Osteoblast (primary cell): ENCODE data around the gene PIK3R6. TPM values are rescaled to one million over a fixed set of nuclear protein-coding genes. Genes with fewer than 3 reads are reported as not detected.

Source experiments
- DNase-seq: peaks from one replicate; pipeline ENCODE4 v3.0.0; 2011; ENCODE audit warnings: low spot score, mixed read lengths; ENCODE audit not compliant: insufficient read length; ENCODE audit errors: missing footprints
- H2AFZ ChIP-seq: 2 replicates; pipeline ENCODE4 v1.6.0; 2011; ENCODE audit warnings: mild to moderate bottlenecking, low read length
- H3K27ac ChIP-seq: 2 replicates; pipeline ENCODE4 v1.5.1; 2011; ENCODE audit warnings: mild to moderate bottlenecking, low read depth, low read length, moderate library complexity
- H3K27me3 ChIP-seq: 2 replicates; pipeline ENCODE4 v1.6.0; 2012; ENCODE audit warnings: mild to moderate bottlenecking, control low read depth, inconsistent platforms, low read length, moderate library complexity; ENCODE audit not compliant: insufficient read depth
- H3K36me3 ChIP-seq: 2 replicates; pipeline ENCODE4 v1.5.1; 2011; ENCODE audit warnings: mild to moderate bottlenecking, low read length, control low read depth, moderate library complexity; ENCODE audit not compliant: insufficient read depth
- H3K4me1 ChIP-seq: 2 replicates; pipeline ENCODE4 v1.5.1; 2011; ENCODE audit warnings: mild to moderate bottlenecking, low read length, control low read depth, moderate library complexity; ENCODE audit not compliant: insufficient read depth
- H3K4me2 ChIP-seq: 2 replicates; pipeline ENCODE4 v1.6.0; 2011; ENCODE audit warnings: mild to moderate bottlenecking, low read length; ENCODE audit not compliant: insufficient read depth
- H3K4me3 ChIP-seq: fragments of 200-600 bp; sonication (generic); 3 replicates; pipeline ENCODE4 v1.5.1; 2012; ENCODE audit warnings: mild to moderate bottlenecking, low read length, inconsistent platforms; ENCODE audit not compliant: insufficient read depth
- H3K79me2 ChIP-seq: 2 replicates; pipeline ENCODE4 v1.6.0; 2012; ENCODE audit warnings: mild to moderate bottlenecking, low read length, control low read depth, inconsistent platforms; ENCODE audit not compliant: insufficient read depth
- H3K9me3 ChIP-seq: 2 replicates; pipeline ENCODE4 v1.5.1; 2011; ENCODE audit warnings: low read depth, low read length, control low read depth
- H4K20me1 ChIP-seq: 2 replicates; pipeline ENCODE4 v1.6.0; 2012; ENCODE audit warnings: mild to moderate bottlenecking, low read length, control low read depth; ENCODE audit not compliant: insufficient read depth
- total RNA-seq: library from RNA; depleted of rRNA; stranded (reverse); fragments of >200 nt; gene quantifications from 2 replicates; pipeline ENCODE4 v1.2.3, GENCODE V29; 2012
- TF ChIP-seq, protein P1 (sequence below): IDR thresholded peaks from 2 replicates; pipeline ENCODE4 v1.5.1; 2011; ENCODE audit warnings: mild to moderate bottlenecking, low read depth, low read length, moderate library complexity; ENCODE audit errors: extremely low read depth

Gene PIK3R6
- total RNA-seq, 1 donor, result not detected

- Histone ChIP-seq H4K20me1 (no peaks in the 10 kb centered on the region), H3K27ac (no peak overlapping the region), H2AFZ (no peak overlapping the region), H3K4me3 (no peak overlapping the region), H3K4me2 (no peak overlapping the region), H3K9me3 (no peaks in the 10 kb centered on the region), H3K36me3 (no peaks in the 10 kb centered on the region), H3K79me2 (no peaks in the 10 kb centered on the region), H3K27me3 (peaks cover 34% of the 10 kb centered on the region), H3K4me1 (no peaks in the 10 kb centered on the region)
- TF ChIP-seq, protein P1, sequence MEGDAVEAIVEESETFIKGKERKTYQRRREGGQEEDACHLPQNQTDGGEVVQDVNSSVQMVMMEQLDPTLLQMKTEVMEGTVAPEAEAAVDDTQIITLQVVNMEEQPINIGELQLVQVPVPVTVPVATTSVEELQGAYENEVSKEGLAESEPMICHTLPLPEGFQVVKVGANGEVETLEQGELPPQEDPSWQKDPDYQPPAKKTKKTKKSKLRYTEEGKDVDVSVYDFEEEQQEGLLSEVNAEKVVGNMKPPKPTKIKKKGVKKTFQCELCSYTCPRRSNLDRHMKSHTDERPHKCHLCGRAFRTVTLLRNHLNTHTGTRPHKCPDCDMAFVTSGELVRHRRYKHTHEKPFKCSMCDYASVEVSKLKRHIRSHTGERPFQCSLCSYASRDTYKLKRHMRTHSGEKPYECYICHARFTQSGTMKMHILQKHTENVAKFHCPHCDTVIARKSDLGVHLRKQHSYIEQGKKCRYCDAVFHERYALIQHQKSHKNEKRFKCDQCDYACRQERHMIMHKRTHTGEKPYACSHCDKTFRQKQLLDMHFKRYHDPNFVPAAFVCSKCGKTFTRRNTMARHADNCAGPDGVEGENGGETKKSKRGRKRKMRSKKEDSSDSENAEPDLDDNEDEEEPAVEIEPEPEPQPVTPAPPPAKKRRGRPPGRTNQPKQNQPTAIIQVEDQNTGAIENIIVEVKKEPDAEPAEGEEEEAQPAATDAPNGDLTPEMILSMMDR, result no peak
- DNase-seq, result no peak
These were observed 33.4 kb upstream of the PIK3R6 start for GRCh38 chr17:8900626-8901585.

- H3K9me3 ChIP-seq, result no peaks in the 10 kb centered on the region
- H3K4me3 ChIP-seq, result no peak overlapping the region
- TF ChIP-seq, protein P1, result no peak
- H4K20me1 ChIP-seq, result no peaks in the 10 kb centered on the region
- no peak overlapping the region for H3K27ac ChIP-seq
- peaks cover 34% of the 10 kb centered on the region for H3K27me3 ChIP-seq
- H3K36me3 ChIP-seq, result no peaks in the 10 kb centered on the region
- H3K4me2 ChIP-seq, result no peak overlapping the region
- no peaks in the 10 kb centered on the region for H3K79me2 ChIP-seq
- no peak for DNase-seq
- no peak overlapping the region for H2AFZ ChIP-seq
- H3K4me1 ChIP-seq, result no peaks in the 10 kb centered on the region
These were observed 32.7 kb upstream of the PIK3R6 start for GRCh38 chr17:8900207-8900606.

DNA sequence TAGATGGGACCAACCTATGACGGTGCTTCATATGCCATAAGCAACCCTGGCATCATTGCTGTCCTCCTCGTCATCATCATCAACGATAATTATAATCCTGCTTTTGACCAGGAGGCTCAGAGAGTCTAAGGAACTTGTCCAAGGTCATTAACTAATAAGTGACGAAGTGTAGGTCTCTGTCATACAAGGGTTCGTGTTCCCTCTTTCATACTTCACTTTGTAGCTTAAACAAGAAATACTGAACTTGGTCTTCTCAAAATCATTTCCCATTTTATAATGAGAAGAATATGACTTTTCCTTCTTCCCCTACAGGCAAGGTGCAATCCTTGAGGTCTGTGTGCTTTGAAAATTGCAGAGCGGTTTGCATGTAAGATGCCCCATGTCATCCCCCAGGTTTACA lies 31.2 kb upstream of the PIK3R6 start:
- Histone ChIP-seq H3K4me1 (peaks cover 4% of the 10 kb centered on the region), H3K4me3 (no peak overlapping the region), H2AFZ (no peak overlapping the region), H3K79me2 (no peaks in the 10 kb centered on the region), H4K20me1 (no peaks in the 10 kb centered on the region), H3K27me3 (peaks cover 23% of the 10 kb centered on the region), H3K4me2 (no peak overlapping the region), H3K27ac (no peak overlapping the region), H3K36me3 (no peaks in the 10 kb centered on the region), H3K9me3 (no peaks in the 10 kb centered on the region)
- DNase-seq, result no peak
- TF ChIP-seq, protein P1, result no peak

DNA sequence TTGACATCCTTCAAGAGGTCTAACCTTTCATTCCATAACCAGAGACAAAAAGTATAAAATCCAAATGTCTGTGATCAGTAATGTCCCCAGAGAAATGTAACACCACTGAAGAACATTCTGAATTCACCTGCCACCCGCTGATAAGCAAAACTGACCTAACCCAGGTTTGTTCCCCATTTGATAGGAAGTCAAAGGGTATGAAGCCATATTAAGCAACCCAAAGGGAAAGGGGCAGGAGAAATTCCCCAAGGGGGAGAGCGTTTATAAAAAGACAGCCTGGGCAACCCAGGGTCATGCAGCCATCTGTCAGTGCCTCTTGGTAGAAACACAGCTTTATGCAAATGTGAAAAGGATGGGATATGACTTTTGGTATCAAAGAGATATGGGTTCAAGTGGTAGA lies 30.7 kb upstream of the PIK3R6 start:
- no peak overlapping the region for H3K27ac ChIP-seq
- H3K79me2 ChIP-seq, result no peaks in the 10 kb centered on the region
- peaks cover 23% of the 10 kb centered on the region for H3K27me3 ChIP-seq
- no peak overlapping the region for H3K4me2 ChIP-seq
- no peak for DNase-seq
- H3K4me1 ChIP-seq, result peaks cover 4% of the 10 kb centered on the region
- no peak overlapping the region for H3K4me3 ChIP-seq
- no peaks in the 10 kb centered on the region for H4K20me1 ChIP-seq
- TF ChIP-seq, protein P1, result no peak
- no peaks in the 10 kb centered on the region for H3K36me3 ChIP-seq
- no peak overlapping the region for H2AFZ ChIP-seq
- H3K9me3 ChIP-seq, result no peaks in the 10 kb centered on the region
